Karpas-422 (cell line): Measurements from ENCODE around the gene CDKAL1. TPM values are rescaled to one million over a fixed set of nuclear protein-coding genes. Genes with fewer than 3 reads are reported as not detected.
"Not testable (repeated sequence)": the region's sequence is repeated elsewhere in the genome, so short reads cannot be mapped to it uniquely, and the experiment has no call there.

Experiments used
- DNase-seq: peaks from one replicate; pipeline ENCODE4 v3.0.0-alpha.2; 2015
- H2AFZ ChIP-seq: fragments of 200-600 bp; sonication (generic); 2 replicates; pipeline ENCODE4 v1.6.1; 2014; ENCODE audit warnings: antibody characterized with exemption, low read length, mixed read lengths
- H3K27ac ChIP-seq: fragments of 200-600 bp; sonication (generic); 2 replicates; pipeline ENCODE4 v1.5.1; 2014; ENCODE audit warnings: mild to moderate bottlenecking, low read length, moderate library complexity
- H3K27me3 ChIP-seq: fragments of 200-600 bp; sonication (generic); 2 replicates; pipeline ENCODE4 v1.6.1; 2014; ENCODE audit warnings: low read length, mixed read lengths
- H3K36me3 ChIP-seq: fragments of 200-600 bp; sonication (generic); 2 replicates; pipeline ENCODE4 v1.6.1; 2014; ENCODE audit warnings: low read length, mixed read lengths; ENCODE audit not compliant: insufficient read depth
- H3K4me1 ChIP-seq: fragments of 200-600 bp; sonication (generic); 2 replicates; pipeline ENCODE4 v1.6.1; 2014; ENCODE audit warnings: mild to moderate bottlenecking, low read length, mixed read lengths
- H3K4me2 ChIP-seq: fragments of 200-600 bp; sonication (generic); 2 replicates; pipeline ENCODE4 v1.6.1; 2014; ENCODE audit warnings: low read length, low read depth, mild to moderate bottlenecking; ENCODE audit not compliant: poor library complexity, severe bottlenecking
- H3K4me3 ChIP-seq: fragments of 200-600 bp; sonication (generic); 2 replicates; pipeline ENCODE4 v1.5.1; 2014; ENCODE audit warnings: mild to moderate bottlenecking, antibody characterized with exemption, low read length, mixed read lengths
- H3K79me2 ChIP-seq: fragments of 200-600 bp; sonication (generic); 2 replicates; pipeline ENCODE4 v1.6.1; 2014; ENCODE audit warnings: mild to moderate bottlenecking, low read length, mixed read lengths
- H3K9ac ChIP-seq: fragments of 200-600 bp; sonication (generic); 2 replicates; pipeline ENCODE4 v1.6.0; 2014; ENCODE audit warnings: low read length
- H3K9me2 ChIP-seq: fragments of 200-600 bp; sonication (generic), shearing (Covaris generic); replicated peaks from 2 replicates; pipeline ENCODE4 v1.6.0; 2014; ENCODE audit warnings: mild to moderate bottlenecking, low read length, moderate library complexity; ENCODE audit not compliant: insufficient read depth
- H3K9me3 ChIP-seq: fragments of 300-700, 200-600 bp; sonication (generic); 2 replicates; pipeline ENCODE4 v1.6.1; 2014; ENCODE audit warnings: low read length, mixed read lengths
- H4K20me1 ChIP-seq: fragments of 200-600 bp; sonication (generic); 2 replicates; pipeline ENCODE4 v1.6.1; 2014; ENCODE audit warnings: mild to moderate bottlenecking, antibody characterized with exemption, low read length, low read depth; ENCODE audit not compliant: insufficient read depth
- total RNA-seq: library from RNA; depleted of rRNA; stranded (reverse); fragments of >200 nt; shearing (Covaris generic); gene quantifications from 2 replicates; pipeline ENCODE4 v1.2.3, GENCODE V29; 2014; ENCODE audit warnings: low replicate concordance

Gene CDKAL1
- total RNA-seq, 1 experiment from 2014 or later, result 23.7 TPM

DNA sequence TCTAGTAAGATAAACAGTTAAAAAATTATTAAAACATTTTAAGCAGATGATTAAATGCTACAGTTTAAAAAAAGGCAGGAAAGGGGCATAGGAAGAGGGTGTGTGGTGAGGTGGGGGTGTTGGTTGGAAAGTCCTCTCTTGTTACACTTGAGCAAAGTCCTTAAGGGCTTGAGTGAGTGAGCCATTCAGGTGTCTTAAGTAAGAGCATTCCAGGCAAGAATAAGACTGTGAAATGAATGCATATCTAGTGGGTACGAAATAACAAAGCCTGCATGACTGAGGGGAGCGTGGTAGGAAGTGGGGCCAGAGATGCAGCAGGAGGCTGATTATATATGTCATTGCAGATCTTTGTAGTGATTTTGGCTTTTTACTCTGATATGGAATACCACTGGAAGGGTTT is 5.1 kb downstream of the CDKAL1 start:
- H3K9ac ChIP-seq, result no peak overlapping the region

DNA sequence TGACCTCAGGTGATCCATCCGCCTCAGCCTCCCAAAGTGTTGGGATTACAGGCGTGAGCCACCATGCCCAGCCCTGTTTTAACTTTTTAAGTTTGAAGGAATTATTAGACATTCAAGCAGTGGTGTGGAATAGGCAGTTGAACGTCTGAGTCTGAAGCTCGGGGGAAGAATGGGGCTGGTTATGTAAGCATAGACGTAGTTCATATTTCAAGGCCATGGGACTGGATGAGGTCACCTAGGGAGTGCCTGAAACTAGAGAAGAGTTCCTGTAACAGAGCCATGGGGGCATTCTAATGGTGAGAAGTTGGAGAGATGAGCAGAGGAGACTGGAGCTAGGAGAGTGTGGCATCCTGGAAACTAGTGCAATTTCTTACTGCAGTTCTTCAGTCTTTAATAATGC is 6.4 kb downstream of the CDKAL1 start:
- DNase-seq, result peak; percentile 30
- Histone ChIP-seq H3K27me3 (no peaks in the 10 kb centered on the region), H2AFZ (no peak overlapping the region), H3K9me2 (no peaks in the 10 kb centered on the region), H3K27ac (no peak overlapping the region), H3K4me2 (no peak overlapping the region), H3K9ac (no peak overlapping the region), H3K36me3 (peaks cover 21% of the 10 kb centered on the region), H4K20me1 (no peaks in the 10 kb centered on the region), H3K9me3 (no peaks in the 10 kb centered on the region), H3K4me1 (peaks cover 10% of the 10 kb centered on the region), H3K4me3 (no peak overlapping the region), H3K79me2 (peaks cover 87% of the 10 kb centered on the region)

More for the DNA sequence above, 5.1 kb downstream of the CDKAL1 start:
- Histone ChIP-seq H3K9me3 (no peaks in the 10 kb centered on the region), H4K20me1 (no peaks in the 10 kb centered on the region), H3K27me3 (no peaks in the 10 kb centered on the region), H3K4me3 (no peak overlapping the region), H3K4me2 (no peak overlapping the region), H3K36me3 (peaks cover 21% of the 10 kb centered on the region), H3K9me2 (no peaks in the 10 kb centered on the region), H2AFZ (no peak overlapping the region), H3K4me1 (peaks cover 17% of the 10 kb centered on the region), H3K27ac (no peak overlapping the region), H3K79me2 (peaks cover 91% of the 10 kb centered on the region)
- peak; percentile 29 for DNase-seq

DNA sequence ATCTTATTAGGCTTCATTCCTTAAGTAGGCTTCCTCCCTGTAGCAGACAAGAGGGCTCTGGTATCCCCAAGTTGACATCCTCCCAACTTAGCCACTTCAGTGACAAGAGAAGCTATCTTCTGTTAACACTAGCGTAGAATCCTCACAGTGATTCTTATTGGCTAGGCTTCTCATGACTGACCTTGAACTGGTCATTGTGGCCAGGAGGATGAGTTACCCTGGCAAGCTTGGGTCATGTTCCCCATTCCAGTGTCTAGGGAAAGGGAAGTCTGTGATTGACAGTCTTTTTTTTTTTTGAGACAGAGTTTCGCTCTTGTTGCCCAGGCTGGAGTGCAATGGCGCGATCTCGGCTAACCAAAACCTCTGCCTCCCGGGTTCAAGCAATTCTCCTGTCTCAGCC is 7.1 kb downstream of the CDKAL1 start:
- Histone ChIP-seq H3K36me3 (peaks cover 27% of the 10 kb centered on the region), H3K79me2 (peaks cover 85% of the 10 kb centered on the region), H3K4me3 (no peak overlapping the region), H3K9me3 (no peaks in the 10 kb centered on the region), H2AFZ (no peak overlapping the region), H3K9me2 (no peaks in the 10 kb centered on the region), H3K4me2 (no peak overlapping the region), H3K27me3 (no peaks in the 10 kb centered on the region), H3K9ac (no peak overlapping the region), H3K4me1 (peaks cover 3% of the 10 kb centered on the region; the same call in 1 of the 2 replicates), H4K20me1 (no peaks in the 10 kb centered on the region), H3K27ac (no peak overlapping the region)
- DNase-seq, result no peak

DNA sequence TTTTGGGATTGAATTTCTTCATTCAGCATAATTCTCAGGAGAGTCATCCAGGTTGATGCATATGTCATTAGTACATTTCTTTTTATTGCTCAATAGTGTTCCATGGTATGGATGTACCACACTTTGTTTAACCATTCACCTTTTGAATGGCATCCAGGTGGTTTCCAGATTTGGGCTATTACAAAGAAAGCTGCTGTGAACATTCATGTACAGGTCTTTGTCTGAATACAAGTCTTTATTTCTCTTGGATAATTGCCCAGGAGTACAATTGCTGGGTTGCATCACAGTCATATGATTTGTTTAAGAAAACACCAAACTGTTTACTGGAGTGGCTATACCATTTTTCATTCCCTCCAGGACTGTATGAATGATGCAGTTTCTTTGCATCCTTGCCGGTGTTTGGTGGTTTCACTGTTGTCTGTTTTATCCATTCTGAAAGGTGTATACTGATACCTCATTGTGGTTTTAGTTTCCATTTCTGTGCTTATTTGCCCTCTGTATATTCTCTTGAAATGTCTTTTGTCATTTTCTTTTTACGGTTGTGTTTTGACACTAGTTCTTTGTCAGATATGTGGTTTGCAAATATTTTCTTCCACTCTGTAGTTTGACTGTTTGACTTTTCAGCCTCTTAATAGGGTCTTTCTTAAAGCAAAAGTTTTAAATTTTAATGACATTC is 8.8 kb downstream of the CDKAL1 start:
- Histone ChIP-seq H3K9me3 (no peaks in the 10 kb centered on the region), H3K36me3 (peaks cover 42% of the 10 kb centered on the region), H3K27me3 (no peaks in the 10 kb centered on the region), H3K4me1 (no peaks in the 10 kb centered on the region), H4K20me1 (no peaks in the 10 kb centered on the region), H3K9ac (no peak overlapping the region), H3K9me2 (no peaks in the 10 kb centered on the region), H3K4me3 (no peak overlapping the region), H2AFZ (no peak overlapping the region), H3K4me2 (no peak overlapping the region), H3K27ac (no peak overlapping the region), H3K79me2 (peaks cover 83% of the 10 kb centered on the region)
- peak; percentile 37 for DNase-seq

DNA sequence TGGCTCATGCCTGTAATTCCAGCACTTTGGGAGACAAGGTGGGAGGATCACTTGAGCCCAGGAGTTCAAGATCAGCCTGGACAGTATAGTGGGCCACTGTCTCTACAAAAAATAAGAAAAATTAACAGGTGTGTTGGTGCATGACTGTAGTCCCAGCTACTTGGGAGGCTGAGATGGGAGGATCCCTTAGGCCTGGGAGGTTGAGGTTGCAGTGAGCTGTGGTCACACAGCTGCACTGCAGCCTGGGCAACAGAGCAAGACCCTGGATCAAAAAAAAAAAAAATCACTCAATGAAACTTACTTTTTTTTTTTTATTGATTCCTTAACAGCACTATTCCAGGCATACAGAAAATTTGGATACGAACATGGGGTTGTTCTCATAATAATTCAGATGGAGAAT is 14.0 kb downstream of the CDKAL1 start:
- no peak overlapping the region for H3K27ac ChIP-seq
- no peaks in the 10 kb centered on the region for H3K4me1 ChIP-seq
- H4K20me1 ChIP-seq, result no peaks in the 10 kb centered on the region
- peaks cover 47% of the 10 kb centered on the region for H3K79me2 ChIP-seq
- no peaks in the 10 kb centered on the region for H3K27me3 ChIP-seq
- peaks cover 41% of the 10 kb centered on the region for H3K36me3 ChIP-seq
- H3K9me3 ChIP-seq, result no peaks in the 10 kb centered on the region
- no peaks in the 10 kb centered on the region for H3K9me2 ChIP-seq
- H3K4me3 ChIP-seq, result no peak overlapping the region
- no peak overlapping the region for H2AFZ ChIP-seq
- no peak for DNase-seq
- no peak overlapping the region for H3K4me2 ChIP-seq
- no peak overlapping the region for H3K9ac ChIP-seq

DNA sequence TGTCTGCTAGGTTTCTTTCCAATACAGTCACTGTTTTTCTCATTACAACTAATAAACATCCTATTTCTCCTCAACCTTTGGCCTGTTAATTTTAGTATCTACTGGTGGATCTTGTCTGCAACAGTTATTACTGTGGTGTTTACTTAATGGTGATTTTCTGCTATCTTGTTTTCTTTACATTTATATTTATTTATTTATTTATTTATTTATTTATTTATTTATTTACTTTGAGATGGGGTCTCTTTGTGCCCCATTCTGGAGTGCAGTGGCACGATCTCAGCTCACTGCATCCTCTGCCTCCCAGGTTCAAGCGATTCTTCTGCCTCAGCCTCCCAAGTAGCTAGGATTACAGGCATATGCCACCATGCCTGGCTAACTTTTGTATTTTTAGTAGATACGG is 15.1 kb downstream of the CDKAL1 start:
- not testable (repeated sequence) for H3K4me1 ChIP-seq, H3K9ac ChIP-seq, H3K4me3 ChIP-seq, H3K4me2 ChIP-seq, DNase-seq, H2AFZ ChIP-seq, H3K27ac ChIP-seq, H4K20me1 ChIP-seq, H3K9me3 ChIP-seq, H3K27me3 ChIP-seq, H3K9me2 ChIP-seq
- H3K36me3 ChIP-seq, result peaks cover 39% of the 10 kb centered on the region
- H3K79me2 ChIP-seq, result peaks cover 41% of the 10 kb centered on the region

DNA sequence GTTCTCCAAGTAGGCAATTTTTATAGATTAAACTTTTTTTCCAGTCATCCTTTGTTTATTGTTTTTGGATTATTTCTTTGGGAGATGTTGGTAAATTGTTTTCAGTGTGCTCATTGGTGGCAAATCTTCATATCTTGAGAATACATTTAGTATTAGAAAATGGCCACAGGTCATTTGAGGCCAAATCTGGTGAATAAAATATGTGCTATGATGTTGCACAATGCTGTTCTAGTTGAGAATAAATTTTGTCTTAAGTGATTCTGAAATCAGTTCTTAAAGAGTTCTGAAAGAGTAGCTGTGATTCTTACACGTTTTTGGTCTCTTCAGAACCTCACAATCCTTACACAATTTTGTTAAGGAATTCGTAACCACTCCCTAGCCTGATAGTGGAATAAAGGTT is 20.1 kb downstream of the CDKAL1 start:
- no peaks in the 10 kb centered on the region for H3K27me3 ChIP-seq

DNA sequence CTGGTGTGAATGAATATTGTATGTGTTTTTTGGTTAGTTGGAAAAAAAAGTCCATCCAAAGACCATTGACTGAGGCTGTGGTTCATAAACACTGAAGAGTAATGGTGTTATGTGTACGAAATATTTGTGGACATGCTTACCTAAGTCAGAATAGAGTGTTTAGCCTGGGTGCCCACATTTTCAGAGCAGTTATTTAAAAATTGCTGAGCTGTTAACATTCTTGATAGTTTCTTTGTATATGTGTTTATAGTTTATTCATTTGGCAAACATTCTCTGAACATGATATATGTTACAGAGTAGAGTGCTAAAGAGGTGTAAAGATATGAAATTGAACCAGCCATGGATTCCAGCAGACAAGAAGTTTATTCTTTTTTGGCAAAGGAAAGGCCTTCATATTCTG is 20.6 kb downstream of the CDKAL1 start:
- peaks cover 26% of the 10 kb centered on the region; the same call in 1 of the 2 replicates for H3K79me2 ChIP-seq
- H4K20me1 ChIP-seq, result no peaks in the 10 kb centered on the region
- H3K4me3 ChIP-seq, result no peak overlapping the region
- H3K36me3 ChIP-seq, result peaks cover 9% of the 10 kb centered on the region
- no peak overlapping the region for H2AFZ ChIP-seq
- no peak overlapping the region for H3K4me2 ChIP-seq
- peaks cover 7% of the 10 kb centered on the region for H3K4me1 ChIP-seq
- no peak overlapping the region for H3K27ac ChIP-seq
- no peak for DNase-seq
- no peak overlapping the region for H3K9ac ChIP-seq
- H3K27me3 ChIP-seq, result no peaks in the 10 kb centered on the region
- no peaks in the 10 kb centered on the region for H3K9me2 ChIP-seq
- no peaks in the 10 kb centered on the region for H3K9me3 ChIP-seq

More for the DNA sequence above, 20.1 kb downstream of the CDKAL1 start:
- H3K4me3 ChIP-seq, result no peak overlapping the region
- H3K27ac ChIP-seq, result no peak overlapping the region
- H3K9ac ChIP-seq, result no peak overlapping the region
- H3K36me3 ChIP-seq, result peaks cover 9% of the 10 kb centered on the region
- no peaks in the 10 kb centered on the region for H3K9me3 ChIP-seq
- peaks cover 26% of the 10 kb centered on the region; the same call in 1 of the 2 replicates for H3K79me2 ChIP-seq
- H3K4me1 ChIP-seq, result peaks cover 3% of the 10 kb centered on the region; the same call in 1 of the 2 replicates
- H4K20me1 ChIP-seq, result no peaks in the 10 kb centered on the region
- H2AFZ ChIP-seq, result no peak overlapping the region
- no peak overlapping the region for H3K4me2 ChIP-seq
- no peaks in the 10 kb centered on the region for H3K9me2 ChIP-seq
- DNase-seq, result no peak
